HepG2 (cell line): ENCODE measurements around the gene TAF8.

Source experiments
- ERF ChIP-seq: IDR thresholded peaks from 2 replicates; pipeline ENCODE4 v1.6.1; 2018; ENCODE audit warnings: missing biosample characterization, missing genetic modification reagents
- JUNB ChIP-seq: sonication (generic); formaldehyde crosslinking; IDR thresholded peaks from 2 replicates; pipeline ENCODE4 v1.8.0; 2022; ENCODE audit warnings: missing genetic modification reagents, mild to moderate bottlenecking, borderline replicate concordance
- NFATC3 ChIP-seq: sonication (generic); formaldehyde crosslinking; IDR thresholded peaks from 2 replicates; pipeline ENCODE4 v1.5.1; 2020; ENCODE audit warnings: mild to moderate bottlenecking, missing genetic modification reagents
- PHF20 ChIP-seq: sonication (generic); formaldehyde crosslinking; IDR thresholded peaks from 2 replicates; pipeline ENCODE4 v1.5.0; 2020; ENCODE audit warnings: mild to moderate bottlenecking, missing genetic modification reagents
- POLR2A ChIP-seq, 2 experiments: IDR thresholded peaks; 2 replicates each; pipeline ENCODE4 v1.6.1; 2011; ENCODE audit warnings: low read depth in 2 of 2, low read length in 2 of 2, mild to moderate bottlenecking in 1 of 2, moderate library complexity in 1 of 2; ENCODE audit not compliant: insufficient read depth in 1 of 2
- RBFOX2 ChIP-seq: fragments of 200-400 bp; formaldehyde crosslinking; IDR thresholded peaks from 2 replicates; pipeline ENCODE4 v1.6.1; 2017; ENCODE audit warnings: low read depth, mild to moderate bottlenecking, low read length
- RNF2 ChIP-seq: fragments of 450-650 bp; conservative IDR thresholded peaks from 2 replicates; pipeline ENCODE4 v1.6.1; 2016; ENCODE audit warnings: low read depth
- SIN3A ChIP-seq: IDR thresholded peaks from 2 replicates; pipeline ENCODE4 v1.6.1; 2011; ENCODE audit warnings: low read depth, mild to moderate bottlenecking, control low read depth, low read length, borderline replicate concordance
- SIX1 ChIP-seq: sonication (generic); formaldehyde crosslinking; IDR thresholded peaks from 2 replicates; pipeline ENCODE4 v1.4.0; 2020; ENCODE audit warnings: missing genetic modification reagents, borderline replicate concordance
- SMC3 ChIP-seq: IDR thresholded peaks from 2 replicates; pipeline ENCODE4 v1.6.1; 2011; ENCODE audit warnings: low read length, improper control_type of control experiment
- ZNF142 ChIP-seq: sonication (generic); formaldehyde crosslinking; IDR thresholded peaks from 2 replicates; pipeline ENCODE4 v1.4.0; 2020; ENCODE audit warnings: missing genetic modification reagents
- ZNF549 ChIP-seq: sonication (generic); formaldehyde crosslinking; IDR thresholded peaks from 2 replicates; pipeline ENCODE4 v1.5.0; 2020; ENCODE audit warnings: missing genetic modification reagents
- ZNF557 ChIP-seq: sonication (generic); formaldehyde crosslinking; IDR thresholded peaks from 2 replicates; pipeline ENCODE4 v1.4.0; 2020; ENCODE audit warnings: missing genetic modification reagents

- TF ChIP-seq PHF20 (CRISPR knock-in tag) (no peak; the same call in 1 of the 2 replicates), ZNF549 (CRISPR knock-in tag) (no peak), ERF (peak; percentile 46; the same call in 1 of the 2 replicates), NFATC3 (CRISPR knock-in tag) (no peak), SMC3 (no peak), POLR2A (IDR thresholded peaks at IDR 0.05; ENCODE audit: insufficient read depth in 1 of 2, low read depth in 2 of 2, low read length in 2 of 2) (no peak), RNF2 (no peak), ZNF142 (CRISPR knock-in tag) (no peak), SIX1 (CRISPR knock-in tag) (no peak), JUNB (no peak), SIN3A (no peak), ZNF557 (CRISPR knock-in tag) (no peak), RBFOX2 (no peak)
These were observed 68.1 kb downstream of the TAF8 start for GRCh38 chr6:42118162-42119001.
